IPS-NIHi11 (cell line): ENCODE results near the gene CHST11.

ENCODE experiments used
- DNase-seq: peaks from one replicate; pipeline ENCODE4 v3.0.0; 2012; ENCODE audit warnings: mixed read lengths, low spot score

Gene CHST11

DNA sequence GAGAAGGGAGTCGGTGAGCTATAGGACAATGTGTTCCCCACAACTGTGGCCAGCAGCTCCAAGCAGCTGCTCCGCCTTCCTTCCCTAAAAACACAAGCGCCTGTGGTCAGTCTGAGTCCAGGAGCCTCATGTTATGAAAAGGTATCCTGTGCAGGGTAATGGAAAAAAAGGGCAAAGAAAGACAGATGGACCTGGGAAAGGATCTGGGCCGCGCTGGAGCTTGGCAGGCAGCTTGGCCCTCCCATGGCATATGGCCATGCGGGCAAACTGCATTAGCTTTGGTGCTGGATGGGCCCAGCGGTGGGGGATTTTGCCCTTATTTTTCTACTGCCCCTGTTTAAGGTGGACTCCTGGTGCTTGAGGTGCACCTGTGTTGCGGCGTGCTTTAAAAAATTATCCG lies 23.7 kb upstream of the CHST11 start:
- no peak for DNase-seq

GRCh38 chr12:104434129-104434528 lies 22.6 kb upstream of the CHST11 start:
- no peak for DNase-seq

DNA sequence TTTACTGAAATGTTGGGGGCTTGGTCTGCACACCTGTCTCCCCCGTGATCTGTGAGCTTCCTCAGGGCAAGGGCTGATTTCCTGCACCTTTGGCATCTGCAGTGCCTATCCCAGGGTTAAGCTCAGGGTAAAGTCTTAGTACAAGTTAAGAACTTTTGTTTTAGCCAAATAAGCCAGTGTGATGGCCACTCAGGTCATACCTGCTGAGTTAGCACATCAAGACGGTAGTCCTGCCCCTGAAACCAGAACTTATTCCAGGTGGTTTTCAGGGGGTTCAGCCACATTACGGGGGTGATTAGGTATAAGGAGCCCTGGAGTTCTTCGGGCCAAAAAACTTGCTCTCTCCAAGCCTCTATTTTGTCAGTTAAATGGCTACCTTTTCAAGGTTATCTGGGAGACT lies 21.6 kb upstream of the CHST11 start:
- DNase-seq: no peak

DNA sequence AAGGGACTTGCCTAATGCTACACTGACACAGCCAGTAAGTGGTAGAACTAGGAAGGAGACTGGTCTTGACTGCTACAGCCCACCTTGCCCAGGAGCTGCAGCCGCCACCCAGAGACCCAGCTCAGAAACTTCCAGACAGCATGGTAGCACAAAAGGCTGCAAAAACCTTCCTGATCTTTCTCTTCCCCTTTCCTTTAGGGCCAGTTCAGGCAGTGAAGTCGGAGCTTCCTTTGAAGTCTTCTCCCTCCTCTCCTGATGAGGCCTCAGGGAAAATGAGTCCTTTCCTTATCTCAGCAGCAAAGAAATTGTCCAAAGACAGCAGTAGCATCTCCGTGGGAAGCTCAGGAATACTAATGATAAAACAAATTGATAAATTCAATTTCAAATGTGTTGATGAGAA lies 21.0 kb upstream of the CHST11 start:
- no peak for DNase-seq

- no peak for DNase-seq
Measured at GRCh38 chr12:104436790-104437189, 20.0 kb upstream of the CHST11 start.

- DNase-seq: no peak
Measured at GRCh38 chr12:104438134-104438533, 18.6 kb upstream of the CHST11 start.

GRCh38 chr12:104439137-104439536 lies 17.6 kb upstream of the CHST11 start:
- DNase-seq: no peak

DNA sequence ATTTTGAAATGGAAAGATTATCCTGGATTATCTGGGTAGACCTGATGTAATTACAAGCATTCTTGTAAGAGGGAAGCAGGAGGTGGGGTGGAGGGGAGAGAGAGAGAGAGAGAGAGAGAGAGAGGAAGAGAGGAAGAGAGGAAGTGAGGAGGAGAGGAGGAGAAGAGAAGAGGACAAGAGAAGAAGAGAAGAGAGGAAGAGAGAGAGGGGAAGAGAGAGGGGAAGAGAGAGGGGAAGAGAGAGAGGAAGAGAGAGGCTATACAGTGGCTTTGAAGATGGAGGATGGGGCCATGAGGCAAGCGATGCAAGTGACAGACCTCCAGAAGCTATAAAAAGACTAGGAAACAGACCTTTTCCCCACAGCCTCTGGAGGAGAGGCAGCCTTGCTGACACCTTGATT lies 13.7 kb upstream of the CHST11 start:
- DNase-seq: no peak

GRCh38 chr12:104446646-104447421 lies 9.9 kb upstream of the CHST11 start:
- no peak for DNase-seq

DNA sequence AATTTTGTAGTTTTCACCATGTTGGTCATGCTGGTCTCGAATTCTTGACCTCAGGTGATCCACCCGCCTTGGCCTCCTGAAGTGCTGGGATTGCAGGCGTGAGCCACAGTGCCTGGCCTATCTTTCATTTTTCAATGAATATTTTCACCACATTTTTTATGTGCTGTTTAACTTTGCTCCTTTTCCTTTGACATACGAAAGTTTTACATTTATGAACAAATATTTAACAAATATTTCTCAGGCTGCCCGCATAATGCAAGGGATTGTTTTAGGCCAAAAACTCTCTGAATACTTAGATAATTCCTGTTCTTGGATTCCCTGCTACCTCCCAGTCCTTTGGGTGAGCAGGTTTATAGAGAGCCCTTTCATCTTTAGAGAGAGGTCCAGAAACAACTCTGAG lies 8.7 kb upstream of the CHST11 start:
- no peak for DNase-seq

GRCh38 chr12:104448451-104448850 lies 8.3 kb upstream of the CHST11 start:
- no peak for DNase-seq

GRCh38 chr12:104450700-104451099 lies 6.0 kb upstream of the CHST11 start:
- no peak for DNase-seq

GRCh38 chr12:104452087-104452486 lies 4.7 kb upstream of the CHST11 start:
- DNase-seq: no peak

DNA sequence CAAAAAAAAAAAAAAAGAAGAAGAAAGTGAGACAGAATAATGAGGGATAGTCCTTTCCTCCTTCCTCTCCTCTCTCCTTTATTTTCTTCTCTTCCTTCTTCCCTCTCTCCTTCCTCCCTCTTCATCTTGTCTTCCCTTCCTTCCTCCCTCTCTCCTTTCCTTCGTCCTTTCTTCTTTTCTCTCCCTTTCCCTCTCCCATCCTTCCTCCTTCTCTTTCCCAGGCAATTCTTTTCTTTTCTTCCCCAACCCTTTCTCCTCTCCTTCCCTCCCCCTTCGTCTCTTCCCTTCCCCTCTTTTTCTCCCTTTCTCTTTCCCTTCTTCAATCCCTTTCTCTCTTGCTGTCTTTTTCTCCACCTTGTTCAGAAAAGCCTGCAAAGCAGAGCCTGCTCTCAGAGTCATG lies 3.6 kb upstream of the CHST11 start:
- DNase-seq: no peak

DNA sequence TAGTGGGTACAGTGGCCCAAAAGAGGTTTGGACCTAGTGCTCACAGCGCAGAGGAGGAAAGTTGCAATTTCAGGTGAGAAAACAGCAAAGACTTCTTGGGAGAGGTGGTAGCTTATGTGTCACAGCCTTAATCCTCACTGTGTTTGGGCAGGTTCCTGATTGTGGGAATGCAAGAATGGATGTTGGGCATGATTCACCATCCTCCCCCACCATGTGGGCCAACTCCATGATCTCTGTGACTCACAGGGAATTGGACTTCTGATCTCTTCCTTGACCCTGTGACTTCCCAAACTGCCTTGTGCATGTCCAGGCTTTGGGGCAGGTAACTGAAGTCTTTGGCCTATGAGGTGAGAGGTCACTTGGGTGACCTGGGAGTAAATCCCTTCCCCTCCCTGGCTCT lies 1.8 kb upstream of the CHST11 start:
- no peak for DNase-seq

DNA sequence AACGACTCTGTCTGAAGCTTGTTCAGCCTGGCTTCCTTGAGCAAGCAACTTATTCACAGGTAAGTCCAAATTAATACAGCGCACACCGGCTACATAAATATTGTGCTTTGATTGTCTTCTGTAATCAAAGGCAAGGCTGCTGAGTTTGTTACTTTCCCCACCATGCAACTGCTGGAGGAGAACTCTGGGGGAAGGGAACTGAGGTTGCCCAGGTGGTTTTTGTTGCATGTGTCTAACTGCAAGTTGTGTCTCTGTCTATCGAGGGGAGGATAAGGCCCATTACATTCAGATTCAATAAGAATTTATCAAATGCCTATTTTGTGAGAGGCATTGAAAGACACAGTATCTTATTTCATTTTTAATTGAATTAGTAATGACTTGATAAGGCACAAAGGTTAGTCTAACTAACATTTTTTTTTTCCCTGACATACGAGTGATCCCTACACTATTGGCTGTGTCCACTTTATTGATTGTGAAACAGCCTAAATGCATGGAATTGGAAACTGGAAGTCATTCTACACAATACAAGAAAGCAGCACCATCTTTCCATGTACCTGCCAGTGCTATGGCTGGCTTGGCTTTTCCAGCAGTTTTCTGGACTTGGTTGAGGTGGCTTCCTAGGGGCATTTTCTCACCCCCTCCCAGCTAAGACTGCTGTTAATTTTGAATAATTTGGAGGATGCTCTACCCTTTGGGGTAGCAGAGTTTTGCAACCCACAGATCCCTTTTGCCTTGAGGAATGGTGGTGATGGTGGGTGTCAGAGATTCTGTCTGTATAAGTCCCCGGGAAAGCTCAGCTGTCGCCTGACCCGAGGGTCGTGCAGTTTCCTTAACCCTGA lies 951 bp upstream of the CHST11 start:
- no peak for DNase-seq

DNA sequence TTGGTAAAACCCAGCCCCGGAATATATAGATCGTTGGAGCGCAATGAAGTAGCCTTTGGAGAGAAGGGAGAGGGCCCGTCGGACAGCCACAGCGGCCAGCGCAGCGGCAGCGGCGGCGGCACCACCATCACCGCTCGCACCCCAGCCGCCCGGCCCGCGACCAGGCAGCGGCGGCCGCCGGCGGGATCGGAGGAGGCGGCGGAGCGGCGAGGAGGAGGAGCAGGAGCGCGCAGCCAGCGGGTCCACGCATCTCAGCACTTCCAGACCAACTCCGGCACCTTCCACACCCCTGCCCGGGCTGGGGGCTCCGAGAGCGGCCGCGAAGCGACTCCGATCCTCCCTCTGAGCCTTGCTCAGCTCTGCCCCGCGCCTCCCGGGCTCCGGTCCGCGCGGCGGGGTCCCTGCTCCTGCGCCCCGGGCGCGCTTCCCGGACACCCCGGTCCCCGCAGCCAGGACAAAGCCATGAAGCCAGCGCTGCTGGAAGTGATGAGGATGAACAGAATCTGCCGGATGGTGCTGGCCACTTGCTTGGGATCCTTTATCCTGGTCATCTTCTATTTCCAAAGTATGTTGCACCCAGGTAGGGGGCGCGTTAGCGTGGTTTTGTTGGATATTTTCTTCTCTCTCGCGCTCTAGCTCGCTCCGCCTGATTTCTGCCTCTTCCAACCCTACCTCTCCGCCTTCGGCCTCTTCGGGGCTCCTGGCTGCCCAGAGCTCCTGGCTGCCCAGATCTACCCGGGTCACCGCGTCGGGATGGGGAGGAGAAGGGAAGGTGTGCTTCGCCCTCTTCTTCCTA lies 400 bp downstream of the CHST11 start:
- DNase-seq: peak; percentile 62

GRCh38 chr12:104457746-104458693 lies 1.3 kb downstream of the CHST11 start:
- peak; percentile 75 for DNase-seq

- DNase-seq: peak; percentile 32
Measured at GRCh38 chr12:104458694-104459367, 2.1 kb downstream of the CHST11 start.

- DNase-seq: no peak
Measured at GRCh38 chr12:104459368-104459909, 2.7 kb downstream of the CHST11 start.
